DMS53 (cell line): Measurements from ENCODE around the gene OGFR.

Experiments used
- DNase-seq: peaks from one replicate; lab custom pipeline; 2025; lab: John Stamatoyannopoulos, UW

The OGFR gene

DNA sequence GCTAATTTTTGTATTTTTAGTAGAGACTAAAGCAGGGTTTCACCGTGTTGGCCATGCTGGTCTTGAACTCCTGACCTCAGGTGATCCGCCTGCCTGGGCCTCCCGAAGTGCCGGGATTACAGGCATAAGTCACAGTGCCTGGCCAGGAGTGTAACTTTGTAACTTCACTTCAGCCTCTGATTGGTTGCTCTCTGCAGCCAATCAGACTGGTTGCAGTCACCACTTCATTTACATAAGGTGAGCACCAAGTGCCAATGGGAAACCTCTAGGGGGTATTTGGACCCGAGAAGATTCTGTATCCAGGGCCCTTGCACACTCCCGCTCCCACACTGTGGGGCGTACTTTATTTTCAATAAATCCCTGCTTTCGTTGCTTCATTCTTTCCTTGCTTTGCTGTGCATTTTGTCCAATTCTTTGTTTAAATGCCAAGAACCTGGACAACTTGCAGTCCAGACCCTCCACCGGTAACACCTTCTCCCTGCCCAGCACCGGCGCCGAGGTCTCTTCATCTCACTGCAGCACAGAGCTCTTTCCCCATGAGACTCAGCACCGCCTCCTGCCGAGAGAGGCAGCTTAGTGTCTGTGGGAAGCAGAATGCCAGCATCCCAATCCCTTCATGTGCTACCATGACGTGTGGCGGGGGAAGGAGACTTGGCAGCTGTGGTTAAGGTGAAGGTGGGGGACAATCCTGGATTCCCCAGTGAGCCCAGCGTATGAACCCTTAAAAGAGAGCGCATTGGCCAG is 22.3 kb upstream of the OGFR start:
- DNase-seq = peak; percentile 43

DNA sequence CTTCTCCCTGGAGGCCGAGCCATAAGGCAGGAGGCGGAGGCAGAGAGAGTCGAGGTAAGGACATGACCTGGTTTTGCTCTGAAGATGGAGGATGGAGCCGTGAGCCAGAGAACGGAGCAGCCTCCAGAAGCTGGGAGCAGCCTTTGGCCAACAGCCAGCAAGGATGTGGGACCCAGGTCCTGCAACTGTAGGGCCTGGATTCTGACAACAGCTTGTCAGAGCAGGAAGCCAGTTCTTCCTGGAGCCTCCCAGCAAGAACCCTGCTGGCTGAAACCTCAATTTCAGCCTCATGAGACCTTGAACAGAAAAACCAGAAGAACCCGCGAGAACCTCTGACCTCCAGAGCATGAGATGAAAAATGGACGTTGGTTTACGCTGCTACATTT is 21.7 kb upstream of the OGFR start:
- no peak for DNase-seq

DNA sequence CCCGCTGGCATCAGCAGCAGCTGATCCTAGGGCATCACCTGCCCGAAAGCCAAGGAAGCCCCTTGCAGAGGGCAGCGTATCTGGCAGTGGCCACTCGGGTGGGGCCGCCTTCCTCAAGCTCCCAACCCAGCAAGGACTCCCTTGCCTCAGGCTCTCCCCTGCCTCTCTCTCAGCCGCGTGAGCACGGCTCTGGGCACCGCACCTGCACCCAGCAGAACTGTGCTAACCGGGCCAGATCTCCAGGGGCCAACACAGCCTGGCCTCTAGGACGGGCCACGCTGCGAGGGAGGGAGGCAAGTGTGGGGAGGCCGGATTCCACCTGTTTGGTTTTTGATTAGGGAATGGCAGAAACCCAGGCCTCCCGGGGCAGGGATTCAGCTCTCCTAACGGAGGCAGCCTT is 20.1 kb upstream of the OGFR start:
- DNase-seq = no peak

DNA sequence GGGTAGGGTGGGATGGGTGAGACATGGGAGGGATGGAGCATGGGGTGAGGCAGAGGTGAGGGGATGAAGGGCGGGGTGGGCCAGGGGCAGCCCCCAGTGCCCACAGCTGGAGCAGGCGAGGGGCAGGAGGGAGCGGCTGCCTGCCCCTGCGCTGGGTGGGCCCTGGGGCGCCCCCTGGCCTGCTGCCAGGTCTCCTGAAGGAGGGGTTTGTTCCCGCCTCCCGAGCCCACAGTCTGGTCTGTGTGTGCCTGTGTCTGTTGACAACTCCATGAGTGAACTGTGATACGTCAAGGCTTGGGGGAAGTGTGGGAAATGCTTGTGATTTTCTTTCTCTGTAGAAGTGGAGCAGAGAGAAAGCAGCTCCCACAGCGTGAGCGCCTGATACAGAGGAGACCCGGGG is 19.2 kb upstream of the OGFR start:
- DNase-seq = no peak

DNA sequence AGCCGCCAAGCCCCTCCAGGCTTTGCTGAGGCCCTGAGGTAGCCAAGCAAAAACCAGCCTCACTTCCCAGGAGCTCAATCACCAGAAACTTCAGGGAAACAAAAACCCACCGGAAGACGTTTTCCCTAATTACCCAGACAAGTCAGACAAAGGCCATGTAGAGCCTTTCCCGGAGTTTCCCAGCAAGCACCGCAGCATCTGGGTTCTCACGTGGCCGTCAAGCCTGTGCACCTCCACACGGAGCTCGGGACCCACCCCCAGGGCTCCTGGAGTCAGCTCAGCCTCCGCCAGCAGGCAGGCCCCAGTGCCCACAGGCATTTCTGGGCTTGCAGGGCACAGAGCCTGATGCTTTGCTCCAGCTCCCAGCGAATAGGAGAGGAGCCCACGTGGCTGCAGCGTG is 18.5 kb upstream of the OGFR start:
- no peak for DNase-seq

DNA sequence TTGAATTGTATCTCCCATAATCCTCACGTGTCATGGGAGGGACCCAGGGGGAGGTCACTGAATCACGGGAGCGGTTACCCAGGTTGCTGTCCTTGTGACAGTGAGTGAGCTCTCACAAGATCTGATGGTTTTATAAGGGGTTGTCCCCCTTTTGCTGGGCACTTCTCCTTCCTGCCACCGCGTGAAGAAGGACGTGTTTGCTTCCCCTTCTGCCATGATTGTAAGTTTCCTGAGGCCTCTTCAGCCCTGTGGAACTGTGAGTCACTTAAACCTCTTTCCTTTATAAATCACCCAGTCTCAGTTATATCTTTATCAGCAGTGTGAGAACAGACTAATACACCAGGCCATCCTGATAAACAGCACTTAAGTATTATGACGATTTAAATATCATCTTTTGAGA is 17.3 kb upstream of the OGFR start:
- no peak for DNase-seq

DNA sequence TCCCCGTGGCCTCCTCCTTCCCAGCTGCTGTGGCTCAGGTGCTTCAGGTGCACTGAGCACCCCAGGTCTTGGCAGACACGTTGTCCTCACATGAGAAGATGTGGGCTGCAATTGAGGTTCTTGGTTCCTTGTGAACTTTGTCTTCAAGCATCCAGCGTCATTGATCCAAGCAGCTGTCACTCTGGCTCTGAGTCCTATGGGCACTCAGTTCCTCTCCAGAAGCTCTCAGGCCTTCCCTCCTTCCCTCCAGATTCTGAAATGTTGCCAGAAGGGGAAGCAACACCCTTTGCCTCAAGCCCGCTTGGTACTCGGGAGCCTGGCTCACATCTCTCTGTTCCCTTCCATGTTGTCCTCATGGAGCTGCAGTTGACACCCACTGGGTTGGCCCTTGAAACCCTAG is 16.8 kb upstream of the OGFR start:
- no peak for DNase-seq

DNA sequence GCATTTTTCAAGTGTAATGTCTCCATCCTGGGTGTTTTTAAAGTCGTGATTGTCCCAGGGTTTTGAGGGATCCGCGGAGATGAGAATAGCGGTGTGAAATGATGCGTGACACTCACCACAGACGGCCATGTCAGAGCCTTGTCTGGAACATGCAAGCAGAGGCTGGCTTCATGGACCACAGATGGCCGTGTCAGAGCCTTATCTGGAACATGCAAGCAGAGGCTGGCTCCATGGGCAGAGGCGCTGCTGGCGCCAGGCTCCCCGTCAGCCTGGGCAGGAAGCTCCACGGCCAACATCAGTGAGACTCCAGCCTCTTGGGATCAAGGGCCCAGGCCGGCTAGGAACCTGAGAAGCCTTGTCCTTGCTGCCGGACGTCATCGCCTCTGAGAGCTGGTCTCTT is 16.0 kb upstream of the OGFR start:
- no peak for DNase-seq

DNA sequence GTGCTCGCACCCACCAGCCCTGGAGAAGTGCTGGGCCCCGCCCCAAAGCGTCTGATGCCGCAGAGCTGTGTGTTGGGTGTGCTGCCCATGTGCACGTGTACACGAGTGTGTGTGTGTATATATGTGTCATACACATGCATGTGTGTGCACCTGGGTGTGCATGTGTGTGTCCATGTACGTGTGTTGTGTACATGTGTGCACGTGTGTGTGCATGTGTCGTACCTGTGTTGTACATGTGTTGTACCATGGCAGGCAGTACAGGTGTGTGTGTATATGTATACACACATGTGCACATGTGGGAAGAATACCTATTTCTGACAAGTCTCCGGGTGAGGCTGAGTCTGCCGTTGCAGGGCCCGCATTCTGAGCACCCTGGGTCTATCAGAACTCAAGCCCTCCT is 14.6 kb upstream of the OGFR start:
- no peak for DNase-seq

DNA sequence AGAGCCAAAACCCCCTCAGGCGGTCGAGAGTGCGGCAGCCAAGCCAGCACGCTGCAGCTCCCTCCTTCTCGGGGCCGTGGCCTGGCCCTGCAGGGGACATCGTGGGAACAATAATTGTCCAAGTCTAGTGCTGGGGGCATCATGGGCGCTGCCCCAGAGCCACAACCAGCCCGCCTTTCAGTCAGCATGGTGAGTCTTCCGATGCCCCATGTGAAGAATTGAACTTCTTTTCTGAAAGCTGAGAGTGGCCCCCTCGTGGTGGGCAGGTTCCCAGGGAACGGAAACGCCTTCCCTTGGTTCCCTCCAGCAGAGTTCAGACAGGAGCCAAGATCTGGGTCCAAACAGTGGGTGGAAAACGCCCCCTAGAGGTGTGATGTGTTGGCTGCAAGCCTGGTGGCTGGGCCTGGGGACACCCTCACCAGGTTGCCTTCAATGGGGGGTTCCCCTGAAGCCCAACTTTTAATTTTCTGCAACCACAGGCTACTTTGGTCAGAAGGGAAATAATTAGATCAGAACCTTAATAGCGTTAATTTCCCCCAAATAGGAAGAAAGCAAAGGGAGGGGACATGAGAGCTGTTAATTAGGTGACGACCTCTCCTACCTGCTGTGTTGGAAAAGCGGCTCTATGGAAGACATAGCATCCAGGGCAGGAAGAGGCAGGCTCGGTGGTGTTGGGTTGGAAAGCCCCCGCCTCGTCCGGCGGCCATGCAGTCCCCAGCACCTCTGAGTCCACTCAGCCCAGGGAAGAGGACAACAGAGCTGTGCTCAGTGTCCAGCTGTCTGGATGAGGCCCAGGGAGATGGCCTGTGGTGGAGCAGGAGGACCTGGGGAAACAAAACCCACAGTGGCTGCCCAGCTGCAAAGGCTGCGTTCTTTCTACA is 13.1 kb upstream of the OGFR start:
- peak; percentile 86 for DNase-seq

DNA sequence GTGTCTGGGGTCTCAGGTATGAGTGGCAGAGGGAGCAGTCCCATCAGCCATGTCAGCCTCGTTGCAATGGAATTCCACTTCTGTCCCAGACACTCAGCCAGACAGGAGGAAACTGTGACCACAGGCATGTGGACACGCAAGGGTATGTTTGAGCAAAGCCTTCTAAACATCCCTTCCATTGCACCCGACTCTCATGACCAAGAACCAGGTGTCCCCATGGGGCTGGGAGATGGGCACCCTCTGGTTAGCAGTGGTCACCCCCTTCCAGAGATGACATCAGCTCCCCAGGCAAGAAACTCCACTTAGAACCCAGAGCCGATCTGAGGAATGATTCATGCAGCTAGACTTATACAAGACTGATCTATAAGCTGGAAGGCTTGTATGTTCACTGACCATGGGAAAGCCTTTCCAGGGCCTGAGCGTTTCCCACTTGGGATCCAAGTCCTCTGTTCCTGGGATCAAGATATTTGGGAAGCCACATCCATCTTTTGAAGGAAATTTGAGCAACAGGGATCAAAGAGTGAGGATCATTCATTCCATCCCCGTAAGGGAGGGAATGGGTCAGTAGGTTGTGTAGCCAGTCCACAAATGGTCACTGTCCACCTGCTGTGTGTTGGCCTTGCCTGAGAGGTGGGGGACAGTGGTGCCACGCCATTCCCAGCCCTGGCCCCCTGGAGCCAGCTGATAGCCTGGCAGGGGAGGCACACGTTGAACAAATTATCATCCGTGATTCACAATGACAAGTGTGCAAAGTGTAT is 12.3 kb upstream of the OGFR start:
- no peak for DNase-seq

DNA sequence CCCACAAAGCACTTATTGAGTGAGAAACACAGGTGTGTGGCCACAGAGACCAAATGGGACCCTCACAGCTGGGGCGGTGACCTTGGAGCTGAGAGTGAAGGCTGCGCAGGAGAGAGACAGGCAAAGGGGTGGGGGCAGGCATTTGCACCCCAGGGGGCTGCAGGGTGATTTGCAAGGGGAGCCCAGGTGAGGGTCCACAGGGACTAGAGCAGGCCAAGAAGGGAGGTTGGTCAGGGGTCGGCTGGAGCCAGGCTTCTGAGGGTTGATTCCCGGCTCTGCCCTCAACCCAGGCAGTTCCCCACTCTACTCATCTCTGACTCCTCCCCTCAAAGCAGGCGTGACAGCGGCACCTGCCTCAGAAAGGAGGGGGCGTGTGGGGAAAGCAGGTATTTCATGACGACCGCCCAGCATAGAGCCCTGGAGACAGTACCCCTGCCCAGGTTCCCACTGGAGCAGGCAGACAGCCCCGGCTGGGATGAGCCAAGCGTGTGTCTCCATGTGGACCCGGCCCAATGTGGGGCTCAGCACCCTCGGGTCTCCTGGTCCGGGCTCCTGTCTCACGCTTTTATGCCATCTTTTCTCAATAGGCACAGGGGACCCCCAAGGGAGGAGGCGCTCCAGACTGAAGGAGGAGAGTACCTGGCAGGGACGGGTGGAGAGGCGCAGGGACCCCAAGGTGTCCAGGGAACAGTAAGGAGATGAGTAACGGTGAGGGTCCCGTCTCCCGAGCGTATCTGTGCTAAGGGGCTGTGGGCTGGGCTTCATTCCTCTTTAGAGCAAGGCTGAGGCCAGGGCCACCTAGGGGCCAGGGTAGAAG is 11.5 kb upstream of the OGFR start:
- DNase-seq = peak; percentile 38

DNA sequence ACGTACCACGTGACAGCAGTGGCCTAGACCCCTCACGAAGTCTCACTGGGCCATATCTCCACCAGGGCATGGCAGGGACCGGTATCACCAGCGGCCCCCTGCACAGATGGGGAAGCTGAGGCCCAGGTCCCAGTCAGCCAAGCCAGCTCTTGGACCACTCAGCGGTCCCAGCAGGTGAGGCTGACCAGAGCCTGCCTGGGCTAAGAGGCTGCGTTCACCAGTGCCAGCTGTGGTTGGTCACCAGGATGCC is 11.0 kb upstream of the OGFR start:
- DNase-seq = no peak

DNA sequence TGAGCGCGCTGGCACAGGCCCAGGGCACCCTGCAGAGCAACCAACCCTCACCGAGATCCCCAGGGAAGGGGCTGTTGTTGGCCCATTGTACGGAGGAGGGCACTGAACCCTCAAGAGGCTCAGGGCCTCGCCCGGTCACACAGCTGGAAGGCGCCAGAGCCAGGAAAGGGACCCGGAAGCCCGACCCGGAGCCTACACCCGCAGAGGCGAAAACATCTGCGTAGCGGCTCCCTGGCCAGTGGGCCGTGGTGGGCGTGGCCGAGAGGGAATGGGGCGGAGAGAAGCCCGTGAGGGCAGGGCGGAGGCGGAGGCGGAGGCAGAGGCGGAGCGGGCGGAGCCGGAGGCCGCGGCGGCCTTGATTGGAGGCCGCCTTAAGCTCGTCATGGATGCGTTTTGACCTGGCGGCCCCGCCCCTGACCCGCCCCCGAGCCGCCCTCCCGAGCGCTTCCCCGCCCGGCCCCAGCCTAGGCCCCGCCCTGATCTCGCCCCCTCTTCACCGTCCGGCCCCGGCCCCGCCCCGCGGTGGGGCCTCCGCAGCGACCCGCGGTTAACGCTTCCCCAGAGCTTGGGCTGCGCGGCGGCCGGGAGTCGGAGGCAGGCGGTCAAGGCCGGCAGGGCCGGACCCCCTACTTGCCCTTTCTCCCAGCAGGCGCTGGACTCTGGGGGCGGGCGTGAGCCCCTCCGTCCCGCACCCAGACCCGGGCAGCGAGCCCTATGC is 10.5 kb upstream of the OGFR start:
- peak; percentile 98 for DNase-seq

DNA sequence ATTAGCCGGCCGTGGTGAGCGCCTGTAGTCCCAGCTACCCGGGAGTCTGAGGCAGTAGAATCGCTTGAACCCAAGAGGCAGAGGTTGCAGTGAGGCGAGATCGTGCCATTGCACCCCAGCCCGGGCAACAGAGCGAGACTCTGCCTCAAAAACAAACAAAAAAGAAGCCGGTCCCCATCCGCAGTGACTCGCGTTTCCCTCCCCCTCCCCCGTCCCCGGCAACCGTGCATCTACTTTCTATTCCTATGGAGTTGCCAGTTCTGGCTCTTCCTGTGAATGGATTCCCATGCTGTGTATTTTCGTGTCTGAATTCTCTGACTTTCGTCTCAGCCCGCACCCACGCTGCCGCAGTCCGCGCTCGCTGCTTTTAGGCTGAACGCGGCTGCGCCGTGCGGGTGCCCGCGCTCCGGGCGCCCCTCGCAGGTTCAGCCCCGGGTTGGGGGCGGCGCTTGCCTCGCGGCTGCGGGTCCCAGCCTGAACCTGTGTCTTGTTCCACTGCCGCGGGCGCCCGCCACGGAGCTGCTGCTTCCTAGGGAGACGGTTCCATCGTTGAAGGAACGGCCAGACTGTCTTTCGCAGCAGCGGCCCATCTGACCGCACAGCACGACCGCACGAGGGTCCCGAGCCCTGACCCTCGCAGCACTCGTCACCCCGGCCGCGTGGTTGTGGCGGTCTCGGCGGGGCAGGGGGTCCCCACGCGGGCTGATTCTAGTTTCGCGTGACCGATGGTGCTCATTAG is 9.4 kb upstream of the OGFR start:
- peak; percentile 88 for DNase-seq

DNA sequence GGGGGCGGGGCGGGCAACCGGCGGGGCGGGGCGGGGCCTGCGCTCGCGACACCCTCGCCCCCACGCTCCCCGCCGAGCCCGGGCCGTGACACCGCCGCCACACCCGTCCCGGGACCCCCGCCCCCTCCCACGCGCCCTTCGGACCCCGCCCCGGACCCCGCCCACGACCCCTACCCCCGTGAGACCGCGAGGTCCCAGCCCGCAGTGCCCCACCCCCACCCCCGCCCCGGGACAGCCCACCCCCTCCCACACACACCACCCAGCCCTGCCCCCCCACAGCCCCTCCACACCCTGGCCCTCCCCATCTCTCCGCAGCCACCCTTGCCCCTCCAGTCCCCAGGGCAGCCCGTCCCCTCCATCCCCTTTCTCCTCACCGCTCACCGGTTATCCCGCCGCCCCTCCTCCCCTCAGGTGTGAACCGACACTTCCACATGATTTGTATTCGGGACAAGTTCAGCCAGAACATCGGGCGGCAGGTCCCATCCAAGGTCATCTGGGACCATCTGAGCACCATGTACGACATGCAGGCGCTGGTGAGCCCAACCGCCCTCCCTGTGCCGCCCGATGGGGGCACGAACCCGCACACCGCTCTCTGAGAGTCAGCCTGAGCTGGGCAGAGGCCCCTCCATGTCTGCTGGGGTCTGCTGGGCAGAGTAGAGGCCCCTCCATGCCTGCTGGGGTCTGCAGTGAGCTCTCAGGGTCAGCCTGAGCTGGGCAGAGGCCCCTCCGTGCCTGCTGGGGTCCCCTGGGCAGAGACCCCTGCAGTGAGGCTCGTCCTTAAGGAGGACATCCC is 7.7 kb upstream of the OGFR start:
- DNase-seq = no peak

DNA sequence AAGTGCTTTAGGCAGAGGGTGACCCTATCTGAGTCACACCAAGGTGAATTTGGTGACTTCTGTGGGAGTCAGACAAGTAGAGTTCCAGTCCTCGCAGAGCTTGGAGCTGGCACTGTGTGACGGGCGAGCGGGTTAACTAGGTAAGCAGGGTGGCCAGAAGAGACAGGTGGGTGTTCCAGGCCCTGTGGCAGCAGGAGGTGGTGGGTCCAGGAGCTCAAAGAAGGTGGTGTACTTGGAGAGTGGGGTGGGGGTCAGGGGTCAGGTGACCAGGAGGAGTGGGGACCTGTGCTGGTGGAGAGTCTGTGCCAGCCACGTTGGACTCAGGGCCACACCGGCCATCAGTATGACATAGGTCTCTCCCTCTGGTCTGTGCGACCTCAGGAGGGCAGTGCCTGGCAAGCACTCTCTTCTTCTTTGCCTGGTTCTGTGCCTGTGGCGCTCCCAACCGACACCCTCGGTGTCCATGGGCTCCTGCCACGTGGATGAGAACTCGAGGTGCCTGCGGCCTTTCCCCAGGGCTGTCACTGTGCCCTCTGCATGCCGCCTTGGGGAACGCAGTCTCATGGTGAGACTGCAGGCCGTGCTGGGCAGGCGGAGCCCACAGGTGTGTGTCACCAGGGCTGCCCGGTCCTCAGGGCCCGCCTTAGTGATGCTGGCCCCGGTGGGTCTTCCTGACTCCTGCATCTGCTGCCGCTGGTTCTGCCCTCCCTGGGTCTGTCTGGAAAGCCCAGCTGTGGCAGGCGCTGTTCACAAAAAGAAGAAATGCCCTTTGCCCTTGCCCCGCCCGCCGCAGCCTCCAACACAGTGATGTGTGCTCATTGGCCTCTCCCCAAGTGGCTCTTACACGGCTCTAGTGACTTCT is 6.7 kb upstream of the OGFR start:
- DNase-seq = no peak

DNA sequence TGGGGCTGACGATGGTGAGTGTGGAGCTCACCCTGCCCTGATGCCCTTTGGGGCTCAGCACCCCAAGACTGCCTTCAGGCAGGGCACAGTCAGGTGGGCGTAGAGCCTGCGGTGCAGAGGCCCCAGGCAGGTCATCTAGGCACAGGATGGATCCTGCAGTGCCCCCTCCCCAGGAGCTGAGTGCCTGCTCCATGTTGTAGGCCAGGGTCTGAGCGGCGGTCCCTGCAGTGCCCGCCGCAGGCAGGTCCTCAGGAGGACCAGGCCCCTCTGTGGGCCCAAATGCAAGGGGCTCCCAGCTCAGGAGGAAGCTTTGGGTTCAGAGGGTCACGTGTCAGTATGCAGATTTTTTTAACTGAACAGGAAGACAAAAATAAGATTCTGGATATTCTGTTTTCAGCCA is 5.6 kb upstream of the OGFR start:
- DNase-seq = no peak

DNA sequence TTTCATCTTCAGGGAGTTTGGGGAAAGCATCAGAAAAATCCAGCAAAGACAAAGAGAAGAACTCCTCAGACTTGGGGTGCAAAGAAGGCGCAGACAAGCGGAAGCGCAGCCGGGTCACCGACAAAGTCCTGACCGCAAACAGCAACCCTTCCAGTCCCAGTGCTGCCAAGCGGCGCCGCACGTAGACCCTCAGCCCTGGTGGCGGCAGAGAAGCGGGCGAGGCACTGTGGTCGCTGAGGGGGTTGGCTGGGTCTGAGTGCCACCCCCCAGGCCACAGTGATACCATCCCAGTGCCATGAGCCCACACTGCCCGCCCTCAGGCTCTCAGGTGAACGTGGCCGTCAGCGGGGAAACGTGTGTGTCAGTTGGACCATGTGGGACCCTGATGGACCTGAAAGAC is 5.2 kb upstream of the OGFR start:
- DNase-seq = no peak
